ENCODE results near the gene ASTL.

ASTL gene

GRCh38 chr2:96099861-96100798 is 38.2 kb downstream of the ASTL start:
- Mint-ChIP-seq H3K4me1 (no peaks in the 10 kb centered on the region), H3K36me3 (ENCODE audit: insufficient read depth) (peaks cover 2% of the 10 kb centered on the region), H3K27me3 (no peaks in the 10 kb centered on the region), H3K9me3 (peaks cover 4% of the 10 kb centered on the region), H3K4me3 (no peak overlapping the region), H3K27ac (ENCODE audit: low read depth) (peak overlapping the region; percentile 87)
- no peak for ATAC-seq (replicated peaks; ENCODE audit: extremely low read depth, poor library complexity, severe bottlenecking)
- peak in 1 of 2 donors; percentile 0 for DNase-seq (ENCODE audit: low spot score in 2 of 2)

GRCh38 chr2:96098900-96099590 is 39.3 kb downstream of the ASTL start:
- Mint-ChIP-seq H3K9me3 (no peaks in the 10 kb centered on the region), H3K27ac (ENCODE audit: low read depth) (no peak overlapping the region), H3K4me3 (no peak overlapping the region), H3K4me1 (no peaks in the 10 kb centered on the region), H3K27me3 (no peaks in the 10 kb centered on the region), H3K36me3 (ENCODE audit: insufficient read depth) (peaks cover 2% of the 10 kb centered on the region)
- DNase-seq (ENCODE audit: low spot score in 2 of 2) (no peak), ATAC-seq (replicated peaks; ENCODE audit: extremely low read depth, poor library complexity, severe bottlenecking) (no peak)

GRCh38 chr2:96097951-96098823 is 40.1 kb downstream of the ASTL start:
- DNase-seq (ENCODE audit: low spot score in 2 of 2) (no peak), ATAC-seq (replicated peaks; ENCODE audit: extremely low read depth, poor library complexity, severe bottlenecking) (no peak)
- H3K27me3 Mint-ChIP-seq, result no peaks in the 10 kb centered on the region
- no peaks in the 10 kb centered on the region for H3K4me1 Mint-ChIP-seq
- H3K36me3 Mint-ChIP-seq (ENCODE audit: insufficient read depth), result peaks cover 3% of the 10 kb centered on the region
- H3K27ac Mint-ChIP-seq (ENCODE audit: low read depth), result no peak overlapping the region
- no peaks in the 10 kb centered on the region for H3K9me3 Mint-ChIP-seq
- H3K4me3 Mint-ChIP-seq, result no peak overlapping the region

GRCh38 chr2:96097441-96097840 is 40.9 kb downstream of the ASTL start:
- ATAC-seq (replicated peaks; ENCODE audit: extremely low read depth, poor library complexity, severe bottlenecking) (no peak), DNase-seq (ENCODE audit: low spot score in 2 of 2) (no peak)
- Mint-ChIP-seq H3K4me3 (no peak overlapping the region), H3K4me1 (no peaks in the 10 kb centered on the region), H3K9me3 (no peaks in the 10 kb centered on the region), H3K27me3 (peaks cover 2% of the 10 kb centered on the region), H3K27ac (ENCODE audit: low read depth) (no peak overlapping the region), H3K36me3 (ENCODE audit: insufficient read depth) (peaks cover 3% of the 10 kb centered on the region)

- H3K4me1 Mint-ChIP-seq, result no peaks in the 10 kb centered on the region
- peaks cover 3% of the 10 kb centered on the region for H3K36me3 Mint-ChIP-seq (ENCODE audit: insufficient read depth)
- H3K4me3 Mint-ChIP-seq, result no peak overlapping the region
- ATAC-seq (replicated peaks; ENCODE audit: extremely low read depth, poor library complexity, severe bottlenecking) (no peak), DNase-seq (ENCODE audit: low spot score in 2 of 2) (no peak)
- H3K27ac Mint-ChIP-seq (ENCODE audit: low read depth), result no peak overlapping the region
- no peaks in the 10 kb centered on the region for H3K9me3 Mint-ChIP-seq
- H3K27me3 Mint-ChIP-seq, result peaks cover 10% of the 10 kb centered on the region
Observed at GRCh38 chr2:96095116-96095636, 43.1 kb downstream of the ASTL start.

- no peaks in the 10 kb centered on the region for H3K9me3 Mint-ChIP-seq
- H3K36me3 Mint-ChIP-seq (ENCODE audit: insufficient read depth), result peaks cover 3% of the 10 kb centered on the region
- H3K27me3 Mint-ChIP-seq, result peaks cover 10% of the 10 kb centered on the region
- H3K4me3 Mint-ChIP-seq, result no peak overlapping the region
- H3K27ac Mint-ChIP-seq (ENCODE audit: low read depth), result no peak overlapping the region
- DNase-seq (ENCODE audit: low spot score in 2 of 2), result no peak
- H3K4me1 Mint-ChIP-seq, result no peaks in the 10 kb centered on the region
- no peak for ATAC-seq (replicated peaks; ENCODE audit: extremely low read depth, poor library complexity, severe bottlenecking)
Observed at GRCh38 chr2:96093528-96093927, 44.8 kb downstream of the ASTL start.

- no peak for ATAC-seq (replicated peaks; ENCODE audit: extremely low read depth, poor library complexity, severe bottlenecking)
- Mint-ChIP-seq H3K27me3 (peaks cover 10% of the 10 kb centered on the region), H3K4me1 (no peaks in the 10 kb centered on the region), H3K27ac (ENCODE audit: low read depth) (no peak overlapping the region), H3K4me3 (no peak overlapping the region), H3K9me3 (no peaks in the 10 kb centered on the region), H3K36me3 (ENCODE audit: insufficient read depth) (peaks cover 3% of the 10 kb centered on the region)
- peak in 1 of 2 donors; percentile 11 for DNase-seq (ENCODE audit: low spot score in 2 of 2)
Observed at GRCh38 chr2:96092951-96093350, 45.4 kb downstream of the ASTL start.

- peak in 1 of 2 donors; percentile 5 for DNase-seq (ENCODE audit: low spot score in 2 of 2)
- Mint-ChIP-seq H3K4me1 (no peaks in the 10 kb centered on the region), H3K36me3 (ENCODE audit: insufficient read depth) (peaks cover 1% of the 10 kb centered on the region), H3K27ac (ENCODE audit: low read depth) (no peak overlapping the region), H3K4me3 (no peak overlapping the region), H3K9me3 (no peaks in the 10 kb centered on the region), H3K27me3 (peaks cover 10% of the 10 kb centered on the region)
- no peak for ATAC-seq (replicated peaks; ENCODE audit: extremely low read depth, poor library complexity, severe bottlenecking)
Observed at GRCh38 chr2:96092573-96092877, 45.8 kb downstream of the ASTL start.

GRCh38 chr2:96091711-96092572 is 46.4 kb downstream of the ASTL start:
- H3K9me3 Mint-ChIP-seq, result no peaks in the 10 kb centered on the region
- peaks cover 1% of the 10 kb centered on the region for H3K36me3 Mint-ChIP-seq (ENCODE audit: insufficient read depth)
- no peak for ATAC-seq (replicated peaks; ENCODE audit: extremely low read depth, poor library complexity, severe bottlenecking)
- peaks cover 10% of the 10 kb centered on the region for H3K27me3 Mint-ChIP-seq
- no peak overlapping the region for H3K27ac Mint-ChIP-seq (ENCODE audit: low read depth)
- no peak overlapping the region for H3K4me3 Mint-ChIP-seq
- peak in 1 of 2 donors; percentile 5 for DNase-seq (ENCODE audit: low spot score in 2 of 2)
- H3K4me1 Mint-ChIP-seq, result no peaks in the 10 kb centered on the region

- Mint-ChIP-seq H3K9me3 (no peaks in the 10 kb centered on the region), H3K27ac (ENCODE audit: low read depth) (no peak overlapping the region), H3K4me3 (no peak overlapping the region), H3K27me3 (peaks cover 10% of the 10 kb centered on the region), H3K4me1 (no peaks in the 10 kb centered on the region), H3K36me3 (ENCODE audit: insufficient read depth) (peaks cover 1% of the 10 kb centered on the region)
- no peak for ATAC-seq (replicated peaks; ENCODE audit: extremely low read depth, poor library complexity, severe bottlenecking)
- DNase-seq (ENCODE audit: low spot score in 2 of 2), result peak in 1 of 2 donors; percentile 8
Observed at GRCh38 chr2:96091141-96091710, 47.1 kb downstream of the ASTL start.

- peaks cover 10% of the 10 kb centered on the region for H3K27me3 Mint-ChIP-seq
- no peaks in the 10 kb centered on the region for H3K9me3 Mint-ChIP-seq
- ATAC-seq (replicated peaks; ENCODE audit: extremely low read depth, poor library complexity, severe bottlenecking) (no peak), DNase-seq (ENCODE audit: low spot score in 2 of 2) (no peak)
- H3K36me3 Mint-ChIP-seq (ENCODE audit: insufficient read depth), result peaks cover 1% of the 10 kb centered on the region
- H3K4me1 Mint-ChIP-seq, result no peaks in the 10 kb centered on the region
- no peak overlapping the region for H3K27ac Mint-ChIP-seq (ENCODE audit: low read depth)
- H3K4me3 Mint-ChIP-seq, result no peak overlapping the region
Observed at GRCh38 chr2:96090196-96090926, 47.9 kb downstream of the ASTL start.

Data from central memory CD8-positive, alpha-beta T cell (primary cell).